NK-92 treated with Interleukin-12 subunit alpha and Interleukin-12 subunit beta, amount 100 ng/mL, for 24 hours (cell line): ENCODE results near the gene OARD1.

ENCODE experiments used
- DNase-seq: peaks from one replicate; lab custom pipeline; 2025; lab: John Stamatoyannopoulos, UW

Gene OARD1

DNA sequence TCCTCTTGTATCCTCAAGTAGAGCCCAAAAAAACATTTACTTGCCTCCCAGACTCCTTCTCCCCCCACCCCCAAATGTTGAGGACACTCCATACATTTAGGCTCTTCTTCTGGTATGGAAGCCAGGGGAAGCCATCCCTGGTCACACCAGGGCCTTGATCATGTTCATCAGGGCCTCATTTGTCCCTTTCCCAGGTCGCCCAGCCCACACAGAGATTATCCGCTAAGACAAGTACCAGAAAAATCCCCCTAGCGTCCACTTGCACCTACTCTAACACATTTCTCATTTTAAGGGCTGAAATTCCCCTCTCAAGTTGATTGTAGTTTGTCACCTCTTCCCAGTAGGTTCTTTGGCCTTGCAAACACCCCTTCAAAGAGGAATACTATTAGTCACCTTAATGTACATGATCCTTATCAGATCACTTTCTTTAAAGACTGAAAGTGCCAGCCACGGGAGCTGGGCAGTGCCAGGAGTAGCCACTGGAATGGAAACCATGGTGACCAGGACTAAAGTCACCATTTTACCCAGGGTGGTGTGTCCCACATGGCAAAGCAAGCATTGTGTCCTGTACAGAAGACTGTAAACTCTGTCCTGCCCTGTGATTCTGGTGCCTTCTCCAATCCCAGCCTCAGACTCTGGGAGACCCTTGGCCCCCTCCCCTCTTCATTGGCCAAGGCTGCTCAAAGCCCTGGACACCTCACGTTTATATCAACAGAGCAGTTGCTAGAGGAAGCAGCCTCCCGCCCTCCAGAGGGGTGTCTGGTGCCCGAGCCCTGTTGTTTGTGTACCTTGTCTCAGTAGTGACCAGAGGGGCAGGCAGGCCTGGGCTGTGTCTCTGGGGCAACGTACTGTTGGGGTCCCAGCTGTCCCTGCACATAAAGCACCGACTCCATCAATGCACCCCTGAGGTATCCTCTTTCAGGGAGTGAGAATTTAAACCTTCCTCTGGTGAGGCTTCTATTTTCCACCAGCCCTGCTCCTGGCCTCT, 24.1 kb downstream of the OARD1 start:
- DNase-seq: no peak

DNA sequence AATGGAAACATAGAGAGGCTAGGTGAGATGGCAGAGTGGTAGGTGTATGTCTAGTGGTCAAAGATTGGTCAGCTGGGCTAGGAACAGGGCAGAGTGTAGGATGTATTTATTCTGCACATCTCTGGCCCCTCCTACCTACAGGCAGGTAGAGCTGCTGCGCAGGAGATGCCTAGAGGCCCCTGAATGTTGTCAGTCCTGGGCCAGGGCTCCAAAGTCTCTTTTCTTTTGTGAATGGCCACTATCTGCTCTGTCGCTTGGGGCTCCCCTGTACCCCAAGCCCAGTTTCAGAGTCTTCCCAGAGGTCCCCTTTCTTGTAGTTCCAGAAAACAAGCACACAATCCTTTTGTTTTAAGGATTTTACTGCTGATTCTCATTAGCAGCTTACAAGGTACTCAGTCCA, 24.9 kb downstream of the OARD1 start:
- no peak for DNase-seq

DNA sequence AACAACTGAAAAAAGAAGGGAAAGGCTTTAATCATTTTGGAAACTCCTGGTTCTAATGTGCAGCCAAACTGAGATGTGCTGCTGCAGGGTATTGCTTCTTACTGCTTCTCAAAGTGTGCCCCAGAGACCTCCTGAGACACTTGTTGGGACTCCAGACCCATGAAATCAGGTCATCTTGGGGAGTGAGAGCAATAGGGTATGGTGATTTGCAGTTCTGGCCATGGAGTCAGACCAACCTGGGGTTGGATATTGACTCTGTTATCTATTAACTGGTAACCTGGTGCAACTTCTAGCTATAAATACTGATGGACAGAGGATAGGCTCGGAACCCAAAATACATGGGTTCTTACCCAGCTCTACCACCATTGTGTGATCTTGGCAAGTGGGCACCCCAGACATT, 26.1 kb downstream of the OARD1 start:
- DNase-seq: no peak

DNA sequence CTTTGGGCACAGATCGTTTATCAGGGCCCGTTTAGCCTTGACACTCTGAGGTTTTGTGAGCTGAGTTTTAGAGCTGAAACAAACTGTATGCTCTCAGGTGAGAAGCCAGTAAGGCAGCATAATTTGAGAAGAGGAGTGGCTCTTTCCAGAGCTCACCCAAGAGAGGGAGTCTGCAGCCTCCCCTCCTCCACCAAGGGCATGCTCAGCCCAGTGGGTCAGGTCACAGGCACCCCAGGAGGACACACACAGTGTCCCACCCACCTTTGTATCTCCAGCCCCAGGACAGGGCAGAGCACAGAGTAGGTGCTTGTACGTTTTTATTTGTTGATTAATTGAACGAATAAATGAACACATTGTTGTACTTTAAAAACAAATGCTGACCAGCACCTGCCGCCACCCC, 26.5 kb downstream of the OARD1 start:
- DNase-seq: no peak

DNA sequence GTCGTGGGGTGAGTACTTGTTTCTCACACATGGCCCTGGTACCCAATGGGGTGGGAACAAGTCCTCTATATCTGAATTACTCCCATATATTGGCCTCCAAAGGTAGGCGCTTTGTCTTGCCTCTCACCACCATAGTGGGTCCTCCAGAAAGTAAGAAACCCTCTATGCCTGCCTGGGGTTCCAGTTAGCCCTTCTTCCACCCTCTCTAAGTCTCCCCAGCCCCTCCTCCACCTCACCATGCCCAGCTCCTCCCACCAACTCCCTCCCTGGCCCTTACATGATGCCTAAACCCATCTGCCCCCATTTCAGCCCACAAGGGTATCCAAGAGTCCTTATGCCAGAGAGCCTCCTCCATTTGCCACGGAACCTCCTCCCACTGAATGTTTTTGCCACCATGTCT, 29.0 kb downstream of the OARD1 start:
- DNase-seq: no peak

DNA sequence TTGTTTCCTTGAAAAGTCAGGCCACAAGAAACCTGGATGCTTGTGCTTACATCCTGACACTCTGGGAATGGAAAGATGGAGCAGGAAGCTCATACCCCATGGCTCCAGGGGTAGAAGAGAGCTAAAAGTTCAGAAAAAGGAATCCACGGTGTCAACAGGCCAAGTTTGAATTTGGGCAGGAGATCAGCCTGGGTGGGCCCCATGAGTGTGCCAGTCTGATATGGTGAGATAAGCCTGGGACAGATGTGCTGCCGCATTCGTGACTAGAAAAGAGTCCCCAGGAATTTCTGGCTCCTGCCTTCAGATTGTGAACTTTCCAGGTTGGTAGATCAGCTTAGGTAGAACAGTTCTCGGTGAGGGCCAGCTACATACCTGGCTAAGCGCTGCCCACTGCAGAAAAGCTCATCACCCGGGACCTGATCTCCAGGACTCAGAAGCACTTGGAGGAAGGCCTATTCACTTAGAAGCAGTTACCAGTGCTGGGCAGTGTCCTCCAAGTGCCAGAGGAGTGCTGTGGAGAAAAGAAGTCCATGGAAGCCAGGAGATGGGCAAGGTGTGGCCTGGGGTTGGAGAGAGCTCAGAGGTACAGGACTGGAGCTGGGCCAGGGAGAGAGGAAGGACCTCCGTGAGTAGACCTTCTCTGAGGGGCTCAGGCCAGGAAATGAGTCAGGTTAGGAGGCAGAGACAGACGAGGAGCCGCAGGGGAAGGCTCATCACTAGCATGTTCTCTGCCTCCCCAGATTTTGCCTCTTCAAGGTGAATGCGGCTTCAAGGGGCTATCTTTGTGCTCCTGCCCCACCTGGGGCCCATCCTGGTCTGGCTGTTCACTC, 29.7 kb downstream of the OARD1 start, which contains the start of gene TSPO2:
Gene TSPO2, plus strand, starts transcription at position 242 of the 830 bp plus-strand sequence. Its CDS starts 519 bp downstream, at position 761.
- no peak for DNase-seq

DNA sequence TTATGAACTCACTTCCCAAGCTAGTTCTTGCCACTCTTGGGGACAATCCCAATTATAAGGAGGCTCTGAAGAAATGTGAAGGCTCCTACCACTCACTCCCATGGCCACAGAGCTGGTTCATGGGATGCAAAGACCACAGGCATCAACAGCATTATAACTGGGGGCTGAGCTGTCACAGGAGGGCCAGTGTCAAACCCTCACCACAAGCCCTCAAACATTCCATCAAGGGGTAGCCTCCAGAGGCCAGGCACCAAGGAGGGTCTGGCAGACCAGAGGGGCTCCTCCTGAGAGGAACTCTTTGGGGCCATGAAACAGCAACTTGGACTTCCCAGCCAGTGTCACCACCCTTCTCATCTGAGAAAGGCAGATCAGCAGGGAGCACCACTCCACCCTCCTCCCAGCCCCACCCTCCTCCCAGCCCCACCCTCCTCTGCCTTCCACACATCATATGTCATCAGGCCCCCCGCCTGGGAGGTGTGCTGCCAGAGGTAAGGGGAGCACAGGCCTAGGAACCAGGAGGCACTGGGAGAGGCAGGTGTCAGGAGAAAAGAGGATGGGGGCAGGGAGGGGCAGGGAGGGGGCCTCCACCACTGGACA, 31.1 kb downstream of the OARD1 start:
- DNase-seq: no peak

DNA sequence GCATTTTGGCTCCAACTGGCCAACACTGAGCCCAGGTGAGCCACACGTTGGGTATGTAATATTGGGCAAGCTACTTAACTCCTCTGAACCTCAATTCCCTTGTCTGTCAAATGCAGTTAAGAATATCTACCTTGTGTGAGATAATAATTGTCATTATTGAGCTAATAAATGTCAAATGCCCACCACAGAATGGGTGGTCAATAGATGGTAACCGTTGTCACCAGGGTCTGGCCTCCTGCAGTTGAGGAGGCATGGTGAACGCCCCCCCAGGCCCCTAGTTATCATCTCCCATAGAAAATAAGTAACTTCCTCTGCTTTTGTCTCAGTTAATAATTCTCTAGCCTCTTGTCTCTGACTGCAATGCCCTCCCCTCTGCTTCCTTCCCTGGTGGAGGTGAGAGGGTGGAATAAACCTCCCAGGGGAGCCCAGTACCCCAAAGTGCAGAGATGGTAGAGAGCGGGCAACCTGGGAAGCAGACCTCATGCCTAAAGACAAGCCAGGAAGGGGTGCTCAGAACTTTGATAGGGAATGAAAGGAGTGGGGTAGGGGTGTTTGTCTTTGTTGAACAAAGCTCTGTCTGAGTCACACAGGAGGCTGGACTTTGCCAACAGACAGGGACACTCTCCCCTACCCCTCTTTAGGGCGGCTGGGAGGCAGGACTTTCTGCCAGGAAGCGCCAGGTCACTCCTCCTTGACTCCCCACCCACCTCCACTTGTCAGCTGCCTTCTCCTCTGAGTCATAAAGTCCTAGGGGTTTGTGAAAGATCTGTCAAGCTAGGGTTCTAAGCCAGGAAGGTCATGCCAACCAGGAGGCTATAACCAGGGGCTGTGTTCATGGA, 31.8 kb downstream of the OARD1 start:
- no peak for DNase-seq

DNA sequence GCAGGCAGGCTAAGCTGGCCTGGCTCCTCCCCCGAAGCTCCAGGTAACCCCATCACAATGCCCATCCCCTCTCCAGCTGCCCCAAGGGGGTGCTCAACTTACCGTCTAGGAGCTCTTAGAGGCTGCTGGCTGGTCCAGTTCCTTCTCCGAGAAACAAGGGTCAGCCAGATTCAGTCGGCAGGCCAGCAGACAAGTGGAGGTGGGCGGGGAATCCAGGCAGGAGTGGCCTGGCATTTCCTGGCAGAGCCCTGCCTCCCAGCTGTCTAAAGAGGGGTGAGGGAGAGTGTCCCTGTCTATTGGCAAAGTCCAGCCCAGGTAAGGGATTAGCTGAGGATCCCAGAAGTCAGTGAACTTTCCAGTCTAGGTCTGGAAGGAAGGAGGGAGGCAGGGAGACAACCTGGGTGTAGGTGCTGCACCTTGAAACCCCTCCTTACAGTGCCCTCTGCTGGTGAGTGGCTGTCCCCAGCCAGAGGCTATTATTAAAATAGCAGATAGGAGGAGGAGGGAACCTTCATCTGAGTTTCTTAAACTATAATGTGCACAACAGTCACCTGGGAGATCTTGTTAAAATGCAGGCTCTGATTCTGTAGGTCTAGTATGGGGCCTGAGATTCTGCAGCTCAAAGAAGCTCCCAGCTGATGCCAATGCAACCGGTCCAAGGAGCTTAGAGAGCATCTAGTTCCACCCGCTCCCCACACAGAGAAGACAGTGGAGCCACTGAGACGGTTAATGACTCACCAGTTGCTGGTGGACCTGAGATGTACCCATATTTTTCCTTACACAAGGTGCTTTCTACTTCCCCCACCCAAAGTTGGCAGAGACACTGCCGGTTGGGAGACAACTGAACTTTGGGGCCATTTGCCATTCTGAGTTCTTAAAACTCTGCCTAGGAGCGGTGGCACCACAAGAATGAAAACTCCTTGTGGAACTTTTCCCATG, 32.8 kb downstream of the OARD1 start, which contains the start of gene UNC5CL:
Gene UNC5CL, minus strand, starts transcription at position 162 of the 939 bp plus-strand sequence. CDS start 4,147 bp downstream, outside the sequence.
- no peak for DNase-seq

DNA sequence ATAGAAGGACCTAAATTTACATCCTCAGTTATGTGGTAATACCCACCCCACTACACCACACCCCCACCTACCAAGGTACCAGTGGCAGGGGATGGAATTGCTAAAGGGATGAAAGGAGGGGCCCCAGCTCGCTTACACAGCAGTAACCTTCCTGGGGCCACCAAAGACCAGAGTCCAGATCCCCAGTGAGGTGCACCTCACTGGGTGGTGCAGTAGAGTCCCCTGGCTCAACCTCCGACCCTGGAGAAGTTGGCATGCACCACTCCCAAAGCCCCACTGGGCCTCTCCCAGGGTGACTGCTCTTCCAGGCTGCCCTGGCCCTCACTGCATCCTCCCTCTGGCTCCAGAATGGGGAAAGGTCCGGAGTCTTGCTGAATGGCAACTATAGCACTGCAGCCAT, 34.0 kb downstream of the OARD1 start:
- DNase-seq: no peak

DNA sequence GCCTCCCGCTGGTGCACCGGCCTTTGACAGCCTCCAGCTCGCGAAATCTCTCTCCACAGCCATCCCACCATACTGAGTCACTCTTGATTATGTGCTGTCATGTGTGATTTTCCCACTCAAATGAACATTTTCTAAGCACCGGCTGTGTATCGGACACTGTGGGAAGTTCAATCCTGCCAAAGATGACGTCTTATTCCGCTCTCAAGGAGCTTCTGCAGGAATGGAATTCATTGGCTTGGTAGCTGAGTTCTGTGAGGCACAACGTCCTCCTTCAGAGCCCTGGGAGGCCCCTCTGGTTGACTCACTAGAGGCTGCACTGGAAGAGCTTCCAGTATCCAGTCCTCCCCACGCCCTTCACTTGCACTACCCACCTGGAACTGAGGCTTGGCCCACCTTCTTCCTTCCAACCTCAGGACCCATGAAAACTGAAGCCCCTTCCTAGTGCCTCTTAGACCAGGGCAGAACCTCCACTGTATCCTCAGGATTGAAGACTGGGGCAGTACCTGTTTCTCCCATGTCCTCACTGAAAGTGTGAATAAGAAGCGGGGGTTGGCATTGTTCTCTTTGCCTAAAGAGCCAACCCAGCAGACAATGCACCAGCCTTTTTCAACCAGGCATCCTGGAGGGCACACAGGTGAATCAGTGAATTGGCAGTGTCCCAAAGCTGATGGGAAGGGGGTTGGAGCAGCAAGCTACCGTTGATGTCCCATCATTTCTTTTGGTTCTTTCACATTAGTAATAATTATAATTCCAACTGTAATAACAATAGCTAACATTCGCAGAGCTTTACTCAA, 34.9 kb downstream of the OARD1 start:
- no peak for DNase-seq

DNA sequence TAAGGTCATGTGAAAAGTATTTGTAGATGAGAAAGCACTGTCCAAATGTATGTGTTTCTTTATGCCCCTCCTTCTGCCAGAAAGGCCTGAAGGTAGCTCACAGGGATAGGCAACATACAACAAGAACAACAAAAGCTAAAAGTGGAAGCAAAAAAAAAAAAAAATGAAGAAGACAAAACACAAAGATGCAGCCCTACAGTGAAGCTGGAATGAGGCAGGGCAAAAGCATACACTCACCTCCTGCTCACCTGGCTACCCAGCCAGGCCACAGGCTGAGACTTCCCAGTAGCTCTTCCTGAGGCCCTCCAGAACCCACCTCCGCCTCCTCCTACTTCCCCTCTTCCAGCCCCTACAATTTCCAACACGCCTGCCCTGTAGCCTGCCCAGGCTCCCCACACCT, 35.6 kb downstream of the OARD1 start:
- no peak for DNase-seq

DNA sequence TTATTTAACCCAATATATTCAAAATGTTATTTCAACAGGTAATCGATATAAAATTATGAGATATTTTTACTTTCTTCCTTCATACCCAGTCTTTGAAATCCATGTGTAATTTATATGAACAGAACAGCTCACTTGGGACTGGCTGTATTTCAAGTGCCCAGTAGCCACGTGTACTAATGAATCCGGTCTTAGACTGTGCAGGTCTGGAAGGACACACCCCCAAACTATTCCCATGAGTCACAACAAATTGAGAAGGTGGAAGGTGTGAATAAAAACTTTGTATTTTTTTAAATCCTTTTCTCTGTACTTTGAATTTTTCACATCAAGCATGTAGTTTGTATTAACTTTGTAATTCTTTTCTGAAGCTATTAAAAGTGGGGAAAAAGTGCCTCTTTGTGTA, 36.0 kb downstream of the OARD1 start:
- no peak for DNase-seq

DNA sequence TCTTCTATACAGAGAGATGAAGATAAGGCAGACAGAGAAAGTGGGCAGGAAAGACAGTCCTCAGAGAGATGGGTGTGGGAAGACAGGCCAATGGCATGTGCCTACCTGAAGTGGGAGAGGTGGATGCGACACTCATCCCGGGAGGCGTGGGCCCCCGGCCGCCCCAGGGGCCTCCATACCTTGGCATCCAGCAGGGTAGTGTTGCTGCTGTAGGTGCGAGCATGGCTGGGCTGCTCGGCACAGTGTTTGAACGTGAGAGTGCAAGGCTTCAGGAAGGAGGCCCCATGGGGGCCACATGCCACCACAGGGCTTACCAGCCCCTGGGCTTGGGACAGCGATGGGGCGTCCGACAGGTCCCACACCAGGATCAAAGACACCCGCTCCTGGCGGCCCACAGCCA, 38.4 kb downstream of the OARD1 start:
- DNase-seq: no peak

DNA sequence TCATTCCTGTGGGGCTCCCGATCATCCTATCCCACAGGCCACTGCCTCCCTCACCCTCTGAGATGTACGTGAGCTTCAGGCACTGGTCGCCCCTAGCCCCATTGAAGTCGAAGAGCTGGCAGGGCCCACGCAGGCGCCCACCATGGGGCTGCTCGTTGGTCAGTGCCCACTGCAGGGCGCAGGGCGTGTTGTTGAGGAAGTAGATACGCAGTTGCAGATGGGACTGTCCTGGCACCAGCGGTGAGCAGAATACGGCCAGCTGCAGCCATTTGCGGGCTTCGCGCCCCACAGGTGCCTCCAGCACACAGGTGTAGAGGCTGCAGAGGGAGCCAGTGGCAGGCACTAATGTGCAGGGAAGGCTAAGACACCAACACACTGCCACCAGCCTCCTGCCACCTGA, 39.3 kb downstream of the OARD1 start:
- no peak for DNase-seq

DNA sequence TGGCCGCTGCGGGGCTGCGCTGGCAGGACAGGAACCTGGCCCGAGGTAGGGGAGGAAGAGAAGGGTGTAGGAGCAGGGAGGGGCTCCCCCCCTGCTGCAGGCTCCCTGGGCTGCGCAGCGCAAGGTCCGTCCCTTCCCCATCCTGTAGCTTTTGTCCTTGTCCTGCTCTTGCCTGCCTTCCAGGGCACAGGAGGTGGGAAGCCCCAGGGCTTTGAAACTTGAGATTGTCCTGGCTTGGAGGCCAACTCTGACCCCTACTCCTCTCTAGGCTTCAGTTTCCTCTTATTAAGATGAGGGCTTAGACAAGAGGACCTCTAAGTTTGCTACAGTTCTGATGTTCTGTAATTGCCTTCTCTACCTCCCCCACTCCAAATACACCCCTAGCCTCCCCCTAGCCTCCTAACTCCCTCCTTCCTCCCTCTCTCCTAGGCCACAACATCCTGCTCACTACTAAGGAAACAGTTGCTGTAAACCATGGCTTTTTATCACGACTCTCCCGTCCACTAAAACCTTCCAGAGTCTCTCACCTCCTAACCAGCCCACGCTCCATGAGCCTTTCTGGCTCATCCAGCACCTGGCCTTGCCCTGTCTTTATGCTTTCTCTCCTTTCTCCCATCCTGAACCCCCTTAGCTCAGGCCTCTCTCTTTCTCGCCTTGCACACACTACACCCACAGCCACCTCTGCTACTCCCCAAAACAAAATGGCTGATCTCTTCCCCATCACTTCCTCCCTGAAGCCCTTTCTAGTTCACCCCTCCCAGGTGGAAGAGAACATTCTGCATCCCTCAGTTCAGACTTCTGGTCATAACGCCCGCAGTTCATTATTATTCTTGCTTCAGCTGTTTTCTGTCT, 43.4 kb downstream of the OARD1 start:
- DNase-seq: no peak

DNA sequence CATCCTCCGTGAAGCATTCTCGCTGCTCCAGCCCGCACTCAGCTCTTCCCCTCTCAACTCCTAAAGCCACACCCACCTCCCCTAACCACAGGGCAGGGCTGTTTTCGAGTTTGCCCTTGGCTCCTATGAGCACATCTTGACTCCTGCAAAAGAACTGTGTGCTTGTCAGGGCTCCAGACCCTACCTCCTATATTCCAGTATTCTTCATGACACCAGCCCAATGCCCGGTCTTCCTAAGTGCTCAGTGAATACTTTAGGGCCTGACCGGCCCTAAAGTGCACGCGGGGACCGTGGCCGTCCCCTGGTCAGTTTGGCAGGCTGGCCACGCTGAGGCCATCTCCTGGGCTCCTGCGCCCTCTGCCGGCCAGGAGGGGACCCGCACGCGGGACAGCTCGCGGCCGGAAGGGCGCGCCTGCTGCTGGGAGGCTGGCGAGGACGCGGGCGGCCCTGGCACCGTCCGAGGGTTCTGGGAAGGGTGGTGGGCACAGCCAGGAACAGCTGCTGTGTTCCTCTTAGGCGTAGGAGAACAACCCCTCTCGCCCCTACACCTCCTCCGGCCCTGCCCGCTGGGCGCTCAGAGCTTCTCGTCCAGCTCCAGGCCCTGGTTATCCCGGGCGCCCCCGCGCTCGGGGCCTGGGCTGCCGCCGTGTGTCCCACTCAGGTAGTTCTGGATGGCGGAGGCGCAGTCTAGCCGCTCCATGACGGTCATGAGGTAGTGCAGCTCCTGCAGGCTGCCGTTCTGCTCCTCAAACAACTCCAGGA, 44.2 kb downstream of the OARD1 start:
- DNase-seq: peak; percentile 42

DNA sequence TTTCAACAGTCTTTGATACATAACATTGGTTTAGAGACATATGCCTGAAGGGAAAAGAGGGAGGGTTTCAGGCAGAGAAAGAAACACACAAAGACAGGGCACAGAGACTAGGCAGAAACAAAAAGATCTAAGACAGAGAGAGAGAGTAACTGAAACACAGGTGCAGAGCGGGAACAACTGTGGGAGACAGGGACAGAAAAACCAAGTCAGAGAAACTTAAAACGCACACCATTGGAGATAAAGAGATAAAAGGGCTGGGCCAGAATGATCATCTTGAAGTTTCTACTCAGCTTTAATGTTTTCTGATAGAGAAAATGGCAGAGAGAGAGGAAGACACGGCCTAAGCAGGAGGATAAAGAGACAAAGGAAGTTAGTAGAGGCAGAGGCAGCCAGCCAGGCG, 44.9 kb downstream of the OARD1 start:
- DNase-seq: no peak
